Liver (tissue), 9 donors: ENCODE measurements around the gene AREL1. TPM values are rescaled to one million over a fixed set of nuclear protein-coding genes. Genes with fewer than 3 reads are reported as not detected.

Experiments
- DNase-seq: peaks from one replicate; pipeline ENCODE4 v3.0.0-alpha.2; 2017; ENCODE audit warnings: low spot score
- H3K27ac ChIP-seq, 2 donors: one replicate each; pipeline ENCODE4 v1.7.0; 2013; ENCODE audit warnings: inconsistent platforms in 2 of 2, low read length in 2 of 2, control low read depth in 1 of 2, low read depth in 1 of 2, mild to moderate bottlenecking in 1 of 2
- H3K27me3 ChIP-seq, 4 donors: one replicate each; pipeline versions ENCODE4 v1.6.1 to v1.7.0; 2013; ENCODE audit warnings: low read length in 3 of 4, inconsistent platforms in 1 of 4, mild to moderate bottlenecking in 1 of 4, moderate library complexity in 1 of 4; ENCODE audit not compliant: control insufficient read depth in 4 of 4, insufficient read depth in 4 of 4
- H3K36me3 ChIP-seq, 4 donors: one replicate each; pipeline versions ENCODE4 v1.6.1 to v1.7.0; 2013; ENCODE audit warnings: low read length in 3 of 4, mild to moderate bottlenecking in 3 of 4, low read depth in 1 of 4, moderate library complexity in 1 of 4; ENCODE audit not compliant: control insufficient read depth in 4 of 4, insufficient read depth in 3 of 4
- H3K4me1 ChIP-seq, 4 donors: one replicate each; pipeline versions ENCODE4 v1.6.1 to v1.7.0; 2013; ENCODE audit warnings: low read length in 3 of 4, mild to moderate bottlenecking in 3 of 4, moderate library complexity in 1 of 4; ENCODE audit not compliant: control insufficient read depth in 4 of 4, insufficient read depth in 4 of 4
- H3K4me3 ChIP-seq, 3 donors: one replicate each; pipeline versions ENCODE4 v1.6.1 to v1.7.0; 2013; ENCODE audit warnings: low read length in 3 of 3, control low read depth in 1 of 3, low read depth in 1 of 3, mild to moderate bottlenecking in 1 of 3
- H3K9ac ChIP-seq, 2 donors: one replicate each; pipeline ENCODE4 v1.7.0; 2013; ENCODE audit warnings: low read length in 2 of 2, mild to moderate bottlenecking in 2 of 2, moderate library complexity in 2 of 2, control low read depth in 1 of 2, low read depth in 1 of 2
- H3K9me3 ChIP-seq, 4 donors: one replicate each; pipeline versions ENCODE4 v1.6.1 to v1.7.0; 2013; ENCODE audit warnings: low read length in 3 of 4; ENCODE audit not compliant: control insufficient read depth in 4 of 4
- CTCF ChIP-seq: fragments of 150-350 bp; IDR thresholded peaks from 2 replicates; pipeline ENCODE4 v1.5.1; 2017; ENCODE audit warnings: improper control_type of control experiment, low read depth, low read length; ENCODE audit not compliant: missing input control
- EGR1 ChIP-seq, 2 donors: IDR thresholded peaks; 2 replicates each; pipeline ENCODE4 v1.6.1; 2016 to 2018; ENCODE audit warnings: antibody characterized with exemption in 2 of 2, low read depth in 2 of 2
- FOXA1 ChIP-seq: IDR thresholded peaks from 2 replicates; pipeline ENCODE4 v1.6.1; 2016; ENCODE audit warnings: antibody characterized with exemption
- FOXA2 ChIP-seq: IDR thresholded peaks from 2 replicates; pipeline ENCODE4 v1.6.1; 2016; ENCODE audit warnings: antibody characterized with exemption
- GABPA ChIP-seq, 2 donors: IDR thresholded peaks in 1 of 2; conservative IDR thresholded peaks in 1 of 2; 2 replicates each; pipeline ENCODE4 v1.6.1; 2016; ENCODE audit warnings: antibody characterized with exemption in 2 of 2, mild to moderate bottlenecking in 1 of 2, moderate library complexity in 1 of 2
- HNF4A ChIP-seq, 2 donors: conservative IDR thresholded peaks; 2 replicates each; pipeline ENCODE4 v1.6.1; 2016; ENCODE audit warnings: antibody characterized with exemption in 2 of 2, mild to moderate bottlenecking in 2 of 2
- HNF4G ChIP-seq: IDR thresholded peaks from 2 replicates; pipeline ENCODE4 v1.6.1; 2016; ENCODE audit warnings: antibody characterized with exemption
- JUND ChIP-seq, 2 donors: IDR thresholded peaks; 2 replicates each; pipeline ENCODE4 v1.6.1; 2016; ENCODE audit warnings: antibody characterized with exemption in 2 of 2
- NR2F2 ChIP-seq: IDR thresholded peaks from 2 replicates; pipeline ENCODE4 v1.6.1; 2016; ENCODE audit warnings: antibody characterized with exemption
- RAD21 ChIP-seq, 2 donors: IDR thresholded peaks; 2 replicates each; pipeline ENCODE4 v1.6.1; 2016; ENCODE audit warnings: antibody characterized with exemption in 2 of 2, mild to moderate bottlenecking in 2 of 2
- REST ChIP-seq: IDR thresholded peaks from 2 replicates; pipeline ENCODE4 v1.6.1; 2016; ENCODE audit warnings: antibody characterized with exemption, mild to moderate bottlenecking
- RXRA ChIP-seq, 2 donors: IDR thresholded peaks; 2 replicates each; pipeline ENCODE4 v1.6.1; 2017 to 2018; ENCODE audit warnings: antibody characterized with exemption in 2 of 2, mild to moderate bottlenecking in 1 of 2
- TAF1 ChIP-seq: conservative IDR thresholded peaks from 2 replicates; pipeline ENCODE4 v1.6.1; 2016; ENCODE audit warnings: antibody characterized with exemption, mild to moderate bottlenecking
- YY1 ChIP-seq: IDR thresholded peaks from 2 replicates; pipeline ENCODE4 v1.6.1; 2016; ENCODE audit warnings: antibody characterized with exemption, mild to moderate bottlenecking
- ZBTB33 ChIP-seq: IDR thresholded peaks from 2 replicates; pipeline ENCODE4 v1.6.1; 2016; ENCODE audit warnings: antibody characterized with exemption
- WGBS: extraction: QIAGEN DNeasy Blood & Tissue Kit; methylation state at CpG from one replicate; pipeline ENCODE4 v1.1.7; 2013; 5-methylcytosine and 5-hydroxymethylcytosine counted together
- polyA plus RNA-seq, 2 donors: library from polyadenylated mRNA; stranded (reverse) in 1 of 2; unstranded in 1 of 2; fragments of 200-250 nt in 1 of 2; fragments of >200 nt in 1 of 2; fragmentation: Nextera tagmentation in 1 of 2; extraction: Ambion mirVana in 1 of 2; gene quantifications; one replicate each; pipeline versions ENCODE4 v1.2.1 to v1.2.3, GENCODE V29; 2013 to 2015
- total RNA-seq, 2 donors: library from RNA; depleted of rRNA; stranded (reverse); fragments of >200 nt; gene quantifications; one replicate each; pipeline ENCODE4 v1.2.3, GENCODE V29; 2014
- donor health status: healthy.
- donor health status: healthy.
- donor health status: healthy.
- donor health status: healthy.
- donor health status: healthy.

The AREL1 gene
- total and polyA plus RNA-seq, 4 donors: 5.6 to 26.6 (median 13.2) TPM

- Histone ChIP-seq H3K27ac (no peak overlapping the region), H3K27me3 (no peaks in the 10 kb centered on the region), H3K9ac (no peak overlapping the region), H3K36me3 (peaks cover 15 to 77% (median 57%) of the 10 kb centered on the region in 4 donors), H3K4me3 (no peak overlapping the region), H3K9me3 (no peaks in the 10 kb centered on the region), H3K4me1 (no peaks in the 10 kb centered on the region)
- no peak for TF ChIP-seq JUND (IDR thresholded peaks at IDR 0.05)
- no peak for TF ChIP-seq FOXA2
- no peak for TF ChIP-seq CTCF
- no peak for TF ChIP-seq HNF4A (conservative IDR thresholded peaks at IDR 0.05)
- TF ChIP-seq HNF4G: no peak
- TF ChIP-seq YY1: no peak
- WGBS: 93% methylated on average over 4 of the region's 4 CpGs
- DNase-seq: no peak
These were observed 41.1 kb downstream of the AREL1 start for GRCh38 chr14:74671789-74672188.

GRCh38 chr14:74670726-74671411 is 42.0 kb downstream of the AREL1 start:
- no peak overlapping the region for H3K9ac ChIP-seq
- 94% methylated on average over 9 of the region's 9 CpGs for WGBS

More at GRCh38 chr14:74670726-74671411, 42.0 kb downstream of the AREL1 start:
- peaks cover 17 to 73% (median 54%) of the 10 kb centered on the region in 4 donors for H3K36me3 ChIP-seq
- TF ChIP-seq TAF1: no peak
- no peak for TF ChIP-seq FOXA1
- no peak for TF ChIP-seq HNF4A (conservative IDR thresholded peaks at IDR 0.05)
- no peak for TF ChIP-seq FOXA2
- TF ChIP-seq YY1: no peak
- no peak for TF ChIP-seq GABPA (IDR thresholded peaks at IDR 0.05 in 1 of 2, conservative IDR thresholded peaks at IDR 0.05 in 1 of 2)
- no peak for TF ChIP-seq ZBTB33
- no peak for TF ChIP-seq RXRA (IDR thresholded peaks at IDR 0.05)
- no peak for TF ChIP-seq EGR1 (IDR thresholded peaks at IDR 0.05; ENCODE audit: low read depth in 2 of 2)
- TF ChIP-seq RAD21 (IDR thresholded peaks at IDR 0.05): no peak
- TF ChIP-seq REST: no peak
- no peak for TF ChIP-seq CTCF
- TF ChIP-seq NR2F2: no peak
- H3K27ac ChIP-seq: no peak overlapping the region
- H3K9me3 ChIP-seq: no peaks in the 10 kb centered on the region
- no peaks in the 10 kb centered on the region for H3K4me1 ChIP-seq
- no peak for DNase-seq
- no peaks in the 10 kb centered on the region for H3K27me3 ChIP-seq
- H3K4me3 ChIP-seq: no peak overlapping the region
